GDM1 (cell line): ENCODE data around the gene OR5H6.
"Not testable (repeated sequence)": the region's sequence is repeated elsewhere in the genome, so short reads cannot be mapped to it uniquely, and the experiment has no call there.

Source experiments
- DNase-seq: peaks from one replicate; lab custom pipeline; 2025; lab: John Stamatoyannopoulos, UW

The OR5H6 gene

GRCh38 chr3:98263944-98264343 is at the start of gene OR5H6:
Gene OR5H6, plus strand, starts transcription at chr3:98264244. Its CDS starts 89 bp downstream, at chr3:98264333.
- DNase-seq: no peak

- DNase-seq: no peak
These were observed 49.0 kb upstream of the OR5H6 start for GRCh38 chr3:98215051-98215450.

GRCh38 chr3:98223907-98224672 is 40.0 kb upstream of the OR5H6 start:
- DNase-seq: no peak

GRCh38 chr3:98232489-98232888 is 31.6 kb upstream of the OR5H6 start:
- no peak for DNase-seq

- no peak for DNase-seq
These were observed 30.6 kb upstream of the OR5H6 start for GRCh38 chr3:98233468-98233867.

- DNase-seq: no peak
These were observed 23.9 kb upstream of the OR5H6 start for GRCh38 chr3:98240131-98240530.

- no peak for DNase-seq
These were observed 21.9 kb upstream of the OR5H6 start for GRCh38 chr3:98242155-98242554.

GRCh38 chr3:98243843-98244242 is 20.2 kb upstream of the OR5H6 start:
- no peak for DNase-seq

- DNase-seq: no peak
These were observed 17.9 kb upstream of the OR5H6 start for GRCh38 chr3:98246142-98246541.

GRCh38 chr3:98256026-98256425 is 8.0 kb upstream of the OR5H6 start:
- DNase-seq: not testable (repeated sequence)

GRCh38 chr3:98259707-98260106 is 4.3 kb upstream of the OR5H6 start:
- no peak for DNase-seq

GRCh38 chr3:98262046-98262445 is 2.0 kb upstream of the OR5H6 start:
- no peak for DNase-seq

- DNase-seq: no peak
These were observed 5.8 kb downstream of the OR5H6 start for GRCh38 chr3:98269846-98270245.

GRCh38 chr3:98272126-98272525 is 8.1 kb downstream of the OR5H6 start:
- DNase-seq: no peak

GRCh38 chr3:98274914-98275313 is 10.9 kb downstream of the OR5H6 start:
- no peak for DNase-seq

- DNase-seq: no peak
These were observed 18.2 kb downstream of the OR5H6 start, which contains the start of gene OR5H2 for GRCh38 chr3:98282205-98282604. Gene OR5H2, plus strand, starts transcription at chr3:98282505. Its CDS starts 398 bp downstream, at chr3:98282903.

GRCh38 chr3:98290916-98291315 is 26.9 kb downstream of the OR5H6 start:
- no peak for DNase-seq

- DNase-seq: no peak
These were observed 27.4 kb downstream of the OR5H6 start for GRCh38 chr3:98291332-98291957.
